Panc1 (cell line): Measurements from ENCODE around the gene ZNF774. TPM values are rescaled to one million over a fixed set of nuclear protein-coding genes. Genes with fewer than 3 reads are reported as not detected.

ENCODE experiments used
- ATAC-seq: fragments of 200-7000 bp; cut with Tn5 transposase; 2 replicates; pipeline ENCODE4 v1.9.1; 2020; ENCODE audit warnings: mild to moderate bottlenecking, moderate library complexity
- BruUV-seq: library from RNA; stranded (reverse); fragments of 400-500 nt; replicated peaks from 2 replicates; lab custom pipeline; 2021; lab: Mats Ljungman, UMichigan
- CTCF ChIA-PET: fragments of 300-600 bp; sonication (Branson Sonifier 250); formaldehyde crosslinking; loops from one replicate; lab custom pipeline; 2022; ENCODE audit warnings: antibody characterized with exemption; lab: Charles Lee
- POLR2A ChIA-PET: fragments of 300-600 bp; sonication (Branson Sonifier 250); formaldehyde crosslinking; loops from one replicate; lab custom pipeline; 2022; ENCODE audit warnings: antibody characterized with exemption; lab: Charles Lee
- DNase-seq: peaks from one replicate; pipeline ENCODE4 v3.0.0-alpha.2; 2010; ENCODE audit warnings: low read depth, low spot score
- H3K27ac ChIP-seq: 2 replicates; pipeline ENCODE4 v1.5.1; 2011; ENCODE audit warnings: mild to moderate bottlenecking, low read length, inconsistent platforms
- H3K27me3 ChIP-seq: fragments of 200-500 bp; sonication (Bioruptor generic); 2 replicates; pipeline ENCODE4 v1.6.0; 2014; ENCODE audit warnings: low read length, inconsistent platforms; ENCODE audit not compliant: control insufficient read depth, insufficient read depth
- H3K36me3 ChIP-seq: fragments of 200-500 bp; sonication (Bioruptor generic); 2 replicates; pipeline ENCODE4 v1.5.1; 2014; ENCODE audit warnings: inconsistent platforms, mild to moderate bottlenecking, low read length, moderate library complexity; ENCODE audit not compliant: control insufficient read depth, insufficient read depth
- H3K4me1 ChIP-seq: 2 replicates; pipeline ENCODE4 v1.5.1; 2011; ENCODE audit warnings: inconsistent platforms, mild to moderate bottlenecking, low read length, moderate library complexity; ENCODE audit not compliant: control insufficient read depth, insufficient read depth
- H3K4me3 ChIP-seq, 2 experiments: 2 replicates each; pipeline ENCODE4 v1.5.1; 2011 to 2012; ENCODE audit warnings: low read depth in 2 of 2, low read length in 2 of 2, mild to moderate bottlenecking in 2 of 2, inconsistent platforms in 1 of 2, moderate library complexity in 1 of 2
- H3K9me3 ChIP-seq: fragments of 200-500 bp; sonication (Bioruptor generic); 2 replicates; pipeline ENCODE4 v1.5.1; 2014; ENCODE audit warnings: low read depth, mild to moderate bottlenecking, inconsistent platforms, low read length, moderate library complexity; ENCODE audit not compliant: control insufficient read depth, insufficient read depth
- CTCF ChIP-seq: fragments of 450-650 bp; IDR thresholded peaks from 2 replicates; pipeline ENCODE4 v1.5.1; 2017; ENCODE audit warnings: mild to moderate bottlenecking
- POLR2AphosphoS5 ChIP-seq: IDR thresholded peaks from 2 replicates; pipeline ENCODE4 v1.6.1; 2012; ENCODE audit warnings: mild to moderate bottlenecking, low read depth, low read length, moderate library complexity
- SIN3A ChIP-seq: IDR thresholded peaks from 2 replicates; pipeline ENCODE4 v1.6.1; 2012; ENCODE audit warnings: low read depth, mild to moderate bottlenecking, low read length, moderate library complexity, borderline replicate concordance; ENCODE audit not compliant: insufficient read depth
- TCF7L2 ChIP-seq: IDR thresholded peaks from 2 replicates; pipeline ENCODE4 v1.6.1; 2011; ENCODE audit warnings: mild to moderate bottlenecking, low read depth, low read length, inconsistent platforms
- in situ Hi-C: cut with HindIII; loops from 2 replicates; pipeline ENCODE4 v1.10.0; 2016; ENCODE audit warnings: low sequenced_read_pairs, low pct_unique_long_range_greater_than_20kb
- intact Hi-C: fragments of 100-400 bp; cut with micrococcal nuclease; formaldehyde crosslinking; loops from one replicate; pipeline ENCODE4 v1.10.0; 2022; ENCODE audit not compliant: unreplicated experiment
- total RNA-seq: library from RNA; stranded (reverse); gene quantifications from one replicate; pipeline ENCODE4 v1.2.1, GENCODE V29; 2021; ENCODE audit not compliant: unreplicated experiment
- TF ChIP-seq, protein P1 (sequence below), 2 experiments: IDR thresholded peaks; 2 replicates each; pipeline ENCODE4 v1.6.1; 2011 to 2012; ENCODE audit warnings: low read depth in 2 of 2, control low read depth in 1 of 2, low read length in 1 of 2, mild to moderate bottlenecking in 1 of 2, moderate library complexity in 1 of 2; ENCODE audit not compliant: insufficient read depth in 1 of 2

ZNF774 gene
- total RNA-seq, 1 experiment from 2014 or later = 5.2 TPM

- ChIA-PET CTCF (no interaction called here), POLR2A (no interaction called here)
- H3K9me3 ChIP-seq = no peaks in the 10 kb centered on the region
- peaks cover 14% of the 10 kb centered on the region for H3K4me1 ChIP-seq
- in situ Hi-C loops = no loop called here
- no peaks in the 10 kb centered on the region for H3K36me3 ChIP-seq
- no peaks in the 10 kb centered on the region for H3K27me3 ChIP-seq
- no peak overlapping the region for H3K4me3 ChIP-seq
- TF ChIP-seq, protein P1, sequence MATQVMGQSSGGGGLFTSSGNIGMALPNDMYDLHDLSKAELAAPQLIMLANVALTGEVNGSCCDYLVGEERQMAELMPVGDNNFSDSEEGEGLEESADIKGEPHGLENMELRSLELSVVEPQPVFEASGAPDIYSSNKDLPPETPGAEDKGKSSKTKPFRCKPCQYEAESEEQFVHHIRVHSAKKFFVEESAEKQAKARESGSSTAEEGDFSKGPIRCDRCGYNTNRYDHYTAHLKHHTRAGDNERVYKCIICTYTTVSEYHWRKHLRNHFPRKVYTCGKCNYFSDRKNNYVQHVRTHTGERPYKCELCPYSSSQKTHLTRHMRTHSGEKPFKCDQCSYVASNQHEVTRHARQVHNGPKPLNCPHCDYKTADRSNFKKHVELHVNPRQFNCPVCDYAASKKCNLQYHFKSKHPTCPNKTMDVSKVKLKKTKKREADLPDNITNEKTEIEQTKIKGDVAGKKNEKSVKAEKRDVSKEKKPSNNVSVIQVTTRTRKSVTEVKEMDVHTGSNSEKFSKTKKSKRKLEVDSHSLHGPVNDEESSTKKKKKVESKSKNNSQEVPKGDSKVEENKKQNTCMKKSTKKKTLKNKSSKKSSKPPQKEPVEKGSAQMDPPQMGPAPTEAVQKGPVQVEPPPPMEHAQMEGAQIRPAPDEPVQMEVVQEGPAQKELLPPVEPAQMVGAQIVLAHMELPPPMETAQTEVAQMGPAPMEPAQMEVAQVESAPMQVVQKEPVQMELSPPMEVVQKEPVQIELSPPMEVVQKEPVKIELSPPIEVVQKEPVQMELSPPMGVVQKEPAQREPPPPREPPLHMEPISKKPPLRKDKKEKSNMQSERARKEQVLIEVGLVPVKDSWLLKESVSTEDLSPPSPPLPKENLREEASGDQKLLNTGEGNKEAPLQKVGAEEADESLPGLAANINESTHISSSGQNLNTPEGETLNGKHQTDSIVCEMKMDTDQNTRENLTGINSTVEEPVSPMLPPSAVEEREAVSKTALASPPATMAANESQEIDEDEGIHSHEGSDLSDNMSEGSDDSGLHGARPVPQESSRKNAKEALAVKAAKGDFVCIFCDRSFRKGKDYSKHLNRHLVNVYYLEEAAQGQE (IDR thresholded peaks at IDR 0.05; ENCODE audit: insufficient read depth in 1 of 2, low read depth in 2 of 2, low read length in 1 of 2) = no peak
- TF ChIP-seq POLR2AphosphoS5 (no peak), SIN3A (no peak), CTCF (no peak; the same call in 1 of the 2 replicates)
- H3K27ac ChIP-seq = no peak overlapping the region
- BruUV-seq = no TSS peak
- intact Hi-C loops = no loop called here
- ATAC-seq (no peak), DNase-seq (no peak)
These were observed 11.7 kb upstream of the ZNF774 start for GRCh38 chr15:90340345-90340744.

- DNase-seq = no peak
- intact Hi-C loops (no loop called here), in situ Hi-C loops (no loop called here)
- CTCF ChIA-PET = no interaction called here
- Histone ChIP-seq H3K36me3 (no peaks in the 10 kb centered on the region), H3K9me3 (no peaks in the 10 kb centered on the region), H3K27ac (no peak overlapping the region), H3K27me3 (no peaks in the 10 kb centered on the region), H3K4me1 (no peaks in the 10 kb centered on the region; the same call in 1 of the 2 replicates), H3K4me3 (no peak overlapping the region)
- POLR2A ChIA-PET = interaction anchor here (0.6 kb wide), 1 partner anchor 13 kb away, joined by 4 read pairs; no protein-coding TSS in a partner anchor
- no TSS peak for BruUV-seq
- ATAC-seq = no peak
- TF ChIP-seq SIN3A (no peak), CTCF (no peak), TCF7L2 (no peak), POLR2AphosphoS5 (no peak)
- TF ChIP-seq, protein P1 (IDR thresholded peaks at IDR 0.05; ENCODE audit: insufficient read depth in 1 of 2, low read depth in 2 of 2, low read length in 1 of 2) = no peak
These were observed 8.7 kb upstream of the ZNF774 start for GRCh38 chr15:90343302-90343790.
